Stimulated activated CD8-positive, alpha-beta memory T cell treated with anti-CD3 and anti-CD28 coated beads, Interleukin-7, amount 100 ng/mL, for 4 hours (primary cell): ENCODE results near the gene VGLL4.
"Not testable (repeated sequence)": the region's sequence is repeated elsewhere in the genome, so short reads cannot be mapped to it uniquely, and the experiment has no call there.

ENCODE experiments used
- DNase-seq, 2 donors: peaks; one replicate each; pipeline ENCODE4 v3.0.0-alpha.2; 2020; ENCODE audit warnings: low read depth in 2 of 2

Gene VGLL4

DNA sequence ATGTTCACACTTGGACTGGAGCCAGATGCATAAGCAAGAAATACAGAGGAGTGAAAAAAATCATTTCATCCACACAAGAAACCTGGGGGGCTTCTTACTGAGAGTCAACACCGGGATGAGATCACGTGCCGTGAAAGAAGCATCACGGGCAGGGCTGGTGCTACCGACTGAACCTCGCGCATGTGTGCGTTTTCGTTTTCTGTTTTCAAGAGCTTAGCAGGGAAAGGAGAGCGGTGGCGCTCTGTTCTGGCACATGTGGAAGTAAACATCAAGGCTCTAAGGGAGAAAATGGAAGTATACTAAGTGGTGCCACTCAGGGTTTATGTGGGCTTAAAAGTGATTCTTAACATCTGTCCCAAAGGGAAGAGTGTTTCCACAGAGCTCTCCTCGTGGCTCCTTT, 55.9 kb downstream of the VGLL4 start:
- DNase-seq: no peak

DNA sequence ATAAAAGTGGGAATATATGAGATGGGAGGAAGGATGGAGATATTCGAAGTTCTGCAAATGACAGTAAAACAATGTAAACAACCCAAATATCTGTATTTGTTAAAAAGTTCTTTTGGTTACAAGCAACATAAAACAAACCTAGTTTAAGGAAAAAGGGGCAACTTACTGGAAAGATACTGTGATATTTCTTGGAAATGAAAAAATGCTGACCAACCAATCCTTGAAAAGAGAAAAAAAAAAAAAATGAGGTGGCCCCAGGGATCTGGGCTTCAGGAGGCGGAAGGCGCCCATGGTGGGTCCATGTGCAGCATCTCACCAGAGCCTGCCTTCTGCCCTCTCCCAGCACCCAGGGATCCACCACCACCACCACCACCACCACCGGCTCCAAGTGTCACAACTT, 59.1 kb downstream of the VGLL4 start:
- DNase-seq: no peak

DNA sequence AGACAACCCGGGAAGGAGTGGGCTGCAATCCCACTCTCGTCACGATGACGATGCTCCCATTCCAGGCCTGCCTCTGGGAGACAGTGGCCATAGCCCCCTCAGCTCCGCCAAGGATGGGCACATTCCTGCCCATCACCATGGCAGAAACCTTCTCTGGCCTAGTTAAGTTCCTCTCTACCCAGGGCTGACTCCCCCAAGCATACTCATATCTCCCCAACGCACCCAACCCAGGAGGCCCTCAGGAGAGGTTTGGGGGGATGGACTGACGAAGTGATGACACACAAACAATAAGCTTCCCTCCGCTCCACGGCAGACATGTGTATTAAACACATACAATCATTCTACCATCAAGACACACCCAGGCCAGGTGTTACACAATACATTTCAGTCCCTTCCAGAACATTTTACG, 60.1 kb downstream of the VGLL4 start:
- DNase-seq: no peak

DNA sequence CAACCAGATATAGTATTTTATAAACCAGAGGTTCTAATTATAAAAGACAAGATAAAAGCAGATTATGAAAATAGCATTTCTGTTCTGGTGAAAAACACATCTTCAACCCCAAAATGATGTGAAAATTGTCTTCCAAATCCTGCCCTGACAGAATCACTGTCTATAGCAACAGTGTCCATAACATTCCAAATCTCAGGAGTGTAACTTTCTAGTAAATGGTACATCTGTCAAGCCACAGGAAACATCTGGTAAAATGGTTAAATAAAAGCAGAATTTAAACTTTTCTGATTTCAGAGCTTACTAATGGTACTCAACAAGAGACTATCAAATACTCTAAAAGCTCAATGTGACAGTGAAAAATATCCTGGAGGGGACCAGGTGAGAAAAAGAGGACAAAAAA, 60.5 kb downstream of the VGLL4 start:
- DNase-seq: no peak

DNA sequence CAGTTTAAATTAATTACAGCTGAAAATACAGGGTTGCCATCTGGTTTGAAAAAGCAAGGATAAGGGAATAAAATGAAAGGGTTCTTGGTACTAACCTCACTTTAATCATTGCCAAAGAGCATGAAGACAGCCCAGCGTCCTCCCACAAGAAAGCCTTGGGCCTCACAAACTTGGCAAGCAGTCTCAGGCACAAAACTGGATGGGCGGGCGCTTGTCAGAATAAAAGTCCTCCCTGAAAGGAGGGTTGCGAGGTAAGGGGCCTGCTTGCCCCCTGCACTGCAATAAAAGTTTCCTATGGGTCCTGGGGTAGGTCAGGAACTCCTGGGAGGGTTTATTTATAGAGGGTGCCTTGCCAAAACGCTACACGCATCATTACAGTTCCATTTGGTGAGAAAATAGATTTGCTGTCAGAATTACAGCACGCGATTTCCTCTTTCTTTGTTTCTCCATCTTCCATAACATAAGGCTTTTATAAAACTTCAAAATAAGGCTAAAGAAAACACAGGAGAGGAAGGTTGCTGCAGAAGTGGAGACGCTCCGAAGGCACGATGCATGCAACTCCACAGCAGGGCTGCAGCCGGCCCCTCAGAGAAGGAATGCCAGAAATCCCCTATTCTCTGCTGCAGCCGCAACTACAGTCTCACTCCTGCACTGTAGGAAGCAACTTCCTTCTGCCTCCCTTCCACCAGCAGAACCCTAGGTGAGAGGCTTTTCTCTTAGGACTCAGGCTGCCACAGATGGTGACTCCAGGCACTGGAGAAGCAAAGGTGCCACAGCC, 61.3 kb downstream of the VGLL4 start:
- no peak for DNase-seq

DNA sequence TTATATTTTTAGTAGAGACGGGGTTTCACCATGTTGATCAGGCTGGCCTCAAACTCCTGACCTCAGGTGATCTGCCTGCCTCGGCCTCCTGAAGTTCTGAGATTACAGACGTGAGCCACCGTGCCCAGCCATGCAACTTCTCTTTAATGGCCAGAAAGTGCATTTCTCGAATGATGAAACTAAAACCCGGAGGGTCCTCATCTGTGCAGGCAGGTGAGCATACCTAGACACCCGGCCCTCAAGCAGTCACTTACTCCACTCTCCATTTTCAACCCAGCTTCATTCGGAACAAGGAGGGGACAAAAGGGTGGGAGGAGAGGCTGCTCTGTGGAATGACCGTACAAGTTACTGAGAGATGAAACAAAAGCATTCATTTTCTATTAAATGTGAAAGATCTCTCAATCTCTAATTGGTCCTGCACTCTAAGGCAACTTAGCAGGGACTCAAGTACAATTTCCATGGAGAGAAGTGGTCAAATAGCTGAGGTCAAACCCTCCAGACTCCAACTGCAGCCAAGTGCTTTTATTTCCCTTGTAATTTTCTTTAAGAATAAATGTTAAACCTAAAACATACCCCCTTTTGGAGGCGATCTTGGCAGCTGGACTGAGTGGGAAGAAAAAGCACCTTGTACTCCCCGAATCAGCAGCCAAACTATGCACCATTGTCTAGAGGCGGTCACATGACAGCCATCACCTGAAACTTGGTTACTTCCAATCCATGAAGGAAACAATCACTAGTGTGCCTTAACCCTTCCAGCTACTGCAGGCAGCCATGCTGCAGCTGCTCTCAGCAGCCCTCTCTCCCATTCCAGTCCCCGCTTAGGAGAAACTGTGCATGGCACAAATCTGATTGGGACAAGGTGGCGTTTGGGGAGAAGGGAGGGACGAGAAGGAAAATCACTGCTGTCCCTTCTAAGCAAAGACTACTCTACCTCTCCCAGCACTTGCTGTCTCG, 62.2 kb downstream of the VGLL4 start:
- no peak for DNase-seq

DNA sequence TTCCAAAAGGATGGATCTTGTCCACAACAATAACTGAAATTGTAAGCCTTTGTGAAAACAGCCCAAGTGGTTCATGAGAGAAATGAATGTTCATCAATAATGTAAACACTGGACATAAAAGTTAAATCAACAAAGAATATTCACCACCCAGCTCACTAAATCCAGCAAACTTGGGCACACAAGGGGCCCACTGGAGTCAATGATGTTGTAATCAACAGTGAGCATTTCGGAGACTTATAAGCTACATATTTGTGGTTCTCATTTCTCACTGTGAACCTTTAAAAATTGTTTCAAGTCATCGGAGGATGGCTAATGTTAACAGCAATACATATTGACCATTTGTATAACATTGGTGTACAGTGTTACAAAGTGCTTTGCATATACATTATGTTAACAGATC, 63.1 kb downstream of the VGLL4 start:
- no peak for DNase-seq

DNA sequence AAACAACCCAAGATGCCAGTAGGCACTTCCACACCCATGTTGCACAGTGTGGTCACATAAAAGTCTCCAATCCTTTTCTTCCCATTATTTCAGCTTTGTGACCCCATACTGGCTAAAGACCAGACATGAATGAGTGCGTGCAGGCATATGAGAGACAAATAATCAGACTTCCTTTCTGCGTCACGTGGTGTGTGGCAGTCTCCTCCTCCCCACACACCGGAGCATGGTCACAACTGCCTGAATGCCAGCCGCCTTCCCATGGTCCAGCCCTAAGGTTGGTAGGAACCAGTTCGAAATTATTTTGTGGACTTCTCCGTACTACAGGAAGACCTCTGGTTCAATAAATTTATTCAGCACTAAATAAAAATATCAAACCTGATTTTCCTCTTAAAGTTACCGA, 65.5 kb downstream of the VGLL4 start:
- no peak for DNase-seq

DNA sequence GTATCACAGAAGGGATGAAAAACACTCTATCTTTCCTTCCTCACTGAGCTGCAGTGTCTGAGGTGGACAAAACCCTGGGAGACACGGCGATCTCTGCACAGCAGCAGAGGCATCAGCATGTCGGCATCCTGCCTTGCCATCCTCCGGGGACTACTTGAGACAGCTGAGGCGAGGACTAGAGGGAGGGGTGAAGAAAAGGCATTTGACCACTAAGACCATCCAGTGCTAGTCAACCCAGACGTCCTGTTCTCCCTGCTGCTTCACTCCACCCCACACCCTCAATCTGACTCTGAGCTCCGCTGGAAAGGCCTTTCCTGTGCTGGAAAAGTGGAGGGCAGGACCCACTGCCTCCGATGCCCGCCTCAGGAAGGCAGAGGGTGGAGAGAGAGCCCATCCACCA, 67.3 kb downstream of the VGLL4 start:
- no peak for DNase-seq

DNA sequence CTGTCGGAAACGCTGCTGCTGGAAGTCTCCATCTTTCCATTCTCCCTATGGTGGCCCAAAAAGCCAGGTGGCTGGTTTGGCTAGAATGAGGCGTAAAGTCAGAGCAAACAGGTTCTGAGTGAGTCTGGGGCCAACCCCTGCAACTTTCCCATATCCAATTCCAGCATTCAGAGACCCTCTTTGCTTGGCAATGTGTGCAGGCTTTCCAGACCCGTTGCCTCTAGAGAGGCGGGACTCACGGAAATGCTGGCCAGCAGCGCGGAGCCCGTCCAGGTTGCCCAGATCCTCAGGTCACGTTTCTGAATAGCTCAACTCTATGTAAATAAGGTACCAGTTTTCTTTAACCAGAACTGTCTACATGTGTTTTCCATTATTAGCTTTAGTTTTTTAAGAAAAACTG, 68.0 kb downstream of the VGLL4 start:
- DNase-seq: no peak

DNA sequence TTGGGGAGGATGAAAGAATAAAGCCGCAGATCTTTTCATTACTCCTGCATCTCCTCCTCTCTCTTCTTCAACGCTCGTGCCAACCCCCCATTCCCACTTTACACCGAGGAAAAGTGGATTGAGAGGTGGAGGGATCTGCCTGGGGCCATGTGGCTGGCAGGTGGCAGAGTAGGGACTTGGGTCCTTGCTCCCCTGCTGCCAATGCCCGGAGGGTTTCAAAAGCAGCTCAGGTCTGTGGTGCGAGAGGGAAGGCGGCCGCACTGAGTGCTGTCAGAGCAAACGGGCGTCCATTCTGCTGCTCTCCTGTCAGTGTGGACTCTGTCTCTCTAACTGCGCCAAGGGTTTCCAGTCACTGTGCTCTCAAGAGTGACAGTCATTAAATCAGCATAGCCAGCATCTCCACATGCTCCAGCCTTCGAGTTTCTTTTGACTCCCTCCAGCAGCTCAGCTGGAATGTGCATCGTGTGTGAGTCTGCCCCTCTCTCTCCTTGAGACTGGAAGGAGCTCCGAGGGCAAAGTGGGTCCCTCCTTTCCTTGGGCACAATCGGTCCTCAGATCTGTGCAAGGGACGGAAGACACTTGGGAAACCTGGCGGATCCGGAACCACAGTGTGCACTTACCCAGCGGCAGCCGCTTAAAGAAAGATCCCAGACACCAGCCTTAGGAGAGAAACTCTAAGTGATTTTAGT, 68.6 kb downstream of the VGLL4 start:
- DNase-seq: no peak

DNA sequence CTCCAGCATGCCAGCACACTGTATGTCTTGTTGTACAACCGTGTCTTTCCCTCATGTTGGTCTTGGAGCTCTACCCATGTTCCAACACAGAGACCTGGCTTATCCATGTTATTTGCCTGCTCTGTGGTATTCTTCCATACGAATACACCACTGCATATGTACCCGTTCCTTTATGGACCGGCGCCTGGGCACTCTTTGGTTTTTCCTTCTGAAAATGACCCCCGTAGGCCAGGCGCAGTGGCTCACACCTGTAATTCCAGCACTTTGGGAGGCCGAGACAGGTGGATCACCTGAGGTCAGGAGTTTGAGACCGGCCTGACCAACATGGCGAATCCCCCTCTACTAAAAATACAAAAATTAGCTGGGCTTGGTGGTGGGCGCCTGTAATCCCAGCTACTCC, 71.1 kb downstream of the VGLL4 start:
- not testable (repeated sequence) for DNase-seq

DNA sequence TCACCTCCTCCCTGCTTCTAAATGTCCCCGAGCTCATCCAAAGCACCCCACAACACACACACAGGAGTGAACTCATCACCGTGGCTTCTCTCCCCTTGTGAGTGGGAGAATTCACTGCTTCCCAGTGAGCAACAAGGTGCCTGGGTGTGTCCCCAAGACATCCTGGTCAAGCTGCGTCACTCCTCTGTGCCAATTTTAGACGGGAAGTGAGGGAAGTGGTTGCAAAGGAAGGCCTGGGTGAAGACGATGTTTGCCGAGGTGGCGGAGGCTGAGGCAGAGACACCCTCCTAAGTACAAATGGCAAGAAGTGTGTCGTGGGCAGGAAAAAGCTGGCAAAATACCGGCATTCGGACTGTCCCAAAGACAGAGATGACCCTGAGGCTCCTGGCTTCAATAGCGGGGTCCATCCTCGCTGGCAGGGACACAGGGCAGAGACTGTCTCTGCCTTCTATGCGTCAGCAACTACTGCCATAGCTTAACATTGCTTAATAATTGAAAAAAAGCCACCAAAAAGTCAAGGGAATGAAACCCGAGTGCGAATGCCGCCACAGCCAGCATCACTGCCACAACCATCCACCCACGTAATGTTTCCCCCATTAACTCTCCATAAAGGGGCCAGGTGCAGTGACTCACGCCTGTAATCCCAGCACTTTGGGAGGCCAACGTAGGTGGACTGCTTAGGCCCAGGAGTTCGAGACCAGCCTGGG, 72.8 kb downstream of the VGLL4 start:
- DNase-seq: no peak

DNA sequence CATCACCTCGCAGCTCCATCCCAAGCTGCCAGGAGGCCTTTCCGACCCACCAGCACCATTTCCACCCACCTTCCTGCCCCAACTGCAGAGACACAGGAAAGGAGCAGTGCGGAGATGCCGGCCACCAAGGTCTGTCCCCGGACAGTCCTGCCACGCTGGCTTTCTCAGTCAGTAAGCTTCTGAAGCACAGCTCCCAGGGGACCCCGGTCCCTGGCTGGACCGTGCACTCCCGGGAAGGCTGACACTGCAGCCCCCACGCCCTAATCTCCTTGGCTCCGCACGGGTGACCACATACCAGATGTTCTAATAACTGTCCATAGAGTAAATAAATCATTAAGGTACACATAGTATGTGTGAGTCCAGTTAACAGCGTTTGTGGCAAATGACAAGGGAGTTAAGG, 73.5 kb downstream of the VGLL4 start:
- no peak for DNase-seq

DNA sequence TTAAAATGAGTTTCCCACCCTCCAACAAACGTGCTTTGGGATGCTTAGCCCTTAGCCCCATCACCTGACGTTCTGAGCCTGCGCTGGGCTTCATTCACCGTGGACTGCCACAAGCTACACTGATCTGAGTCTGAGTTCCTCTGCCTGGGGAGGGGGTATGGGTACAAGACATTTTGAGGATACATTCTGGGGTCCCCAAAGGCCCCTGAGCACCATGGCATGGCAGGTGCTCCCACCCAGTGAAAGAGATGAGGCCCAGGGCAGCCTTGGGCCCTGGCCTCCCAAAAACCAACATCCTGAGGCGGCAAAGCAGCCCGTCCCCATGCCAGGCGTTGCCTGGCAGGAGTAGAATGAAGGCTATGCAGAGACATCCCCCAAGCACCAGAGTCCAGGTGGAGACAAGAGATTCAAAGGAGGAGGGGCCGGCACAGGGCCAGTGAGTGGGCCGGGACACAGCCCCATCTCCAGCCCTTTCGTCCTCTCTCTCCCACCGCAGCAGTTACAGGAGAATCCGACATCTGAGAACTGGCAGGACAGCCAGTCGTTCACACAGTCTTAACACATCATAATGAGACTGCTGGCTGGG, 74.5 kb downstream of the VGLL4 start:
- no peak for DNase-seq

DNA sequence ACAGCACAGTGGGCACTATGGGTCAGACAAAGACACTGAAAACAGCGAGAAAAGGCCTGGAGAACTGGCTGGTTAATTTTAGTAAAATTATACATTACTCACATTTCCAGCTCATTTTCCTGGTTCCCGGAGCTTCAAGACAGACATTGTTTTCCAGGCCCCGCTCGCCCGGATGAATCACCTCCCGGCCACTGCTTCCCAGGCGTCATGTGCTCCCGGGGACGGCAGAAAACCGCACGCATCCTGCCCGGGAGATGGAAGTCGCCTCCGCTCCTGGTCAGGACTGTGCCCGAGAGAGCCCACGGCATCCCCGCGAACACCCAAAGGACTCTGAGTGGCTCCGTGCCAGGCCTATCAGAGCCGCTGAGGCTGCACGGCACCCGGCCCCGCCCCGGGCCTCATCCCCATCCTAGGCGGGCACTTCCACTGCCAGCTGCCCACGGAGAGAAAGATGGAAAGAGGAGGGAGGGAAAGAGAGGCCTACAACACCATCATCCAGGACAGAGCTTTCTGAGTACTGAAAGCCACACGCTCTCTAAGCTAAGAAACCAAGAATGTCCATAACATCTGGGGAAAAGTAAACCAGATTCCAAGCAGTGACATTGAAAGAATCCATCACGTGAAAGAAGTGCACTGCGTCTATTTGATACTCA, 75.1 kb downstream of the VGLL4 start:
- DNase-seq: no peak

DNA sequence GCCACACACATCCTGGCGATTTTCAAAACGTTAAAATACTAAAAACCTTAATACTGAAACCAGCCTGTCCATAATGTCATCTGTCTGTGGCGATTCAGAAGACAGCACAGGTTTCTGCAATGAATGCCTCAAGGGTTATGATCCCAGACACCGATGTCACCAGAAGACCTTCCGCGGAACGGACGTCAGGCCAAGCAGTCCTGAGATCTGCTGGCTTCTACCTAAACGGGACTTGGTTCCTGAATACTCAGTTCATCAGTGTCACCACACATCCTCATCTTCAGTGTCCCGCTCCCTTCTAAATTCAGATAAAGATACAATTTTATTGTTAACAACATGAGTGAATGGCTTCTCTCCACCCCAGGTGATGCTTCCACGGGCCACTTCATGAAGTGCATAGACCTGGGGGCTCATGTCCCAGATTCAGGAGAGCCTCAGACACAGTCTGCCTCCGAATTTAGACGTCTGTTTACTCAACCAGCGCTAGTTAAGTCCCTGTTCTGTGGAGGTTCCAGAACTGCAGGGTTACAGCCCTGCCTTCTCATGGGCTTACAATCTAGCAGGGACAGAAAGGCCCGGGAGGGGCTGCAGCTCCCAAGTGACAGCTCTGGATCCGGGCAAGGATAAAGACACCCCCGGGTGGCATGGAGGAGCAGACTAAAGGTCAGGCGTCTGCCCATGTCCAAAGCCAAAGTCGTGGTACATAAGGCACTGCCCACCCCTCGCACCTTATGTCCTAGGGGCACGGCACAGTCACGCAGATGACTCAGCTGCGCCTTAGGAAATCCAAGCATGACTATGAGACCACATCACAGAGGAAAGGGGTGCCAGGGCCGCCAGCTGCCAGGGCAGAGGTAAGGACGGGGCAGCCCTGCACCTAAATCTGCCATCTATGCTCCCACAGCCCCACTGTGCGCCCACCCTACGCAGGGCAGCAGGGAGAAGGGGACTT, 75.9 kb downstream of the VGLL4 start:
- no peak for DNase-seq

DNA sequence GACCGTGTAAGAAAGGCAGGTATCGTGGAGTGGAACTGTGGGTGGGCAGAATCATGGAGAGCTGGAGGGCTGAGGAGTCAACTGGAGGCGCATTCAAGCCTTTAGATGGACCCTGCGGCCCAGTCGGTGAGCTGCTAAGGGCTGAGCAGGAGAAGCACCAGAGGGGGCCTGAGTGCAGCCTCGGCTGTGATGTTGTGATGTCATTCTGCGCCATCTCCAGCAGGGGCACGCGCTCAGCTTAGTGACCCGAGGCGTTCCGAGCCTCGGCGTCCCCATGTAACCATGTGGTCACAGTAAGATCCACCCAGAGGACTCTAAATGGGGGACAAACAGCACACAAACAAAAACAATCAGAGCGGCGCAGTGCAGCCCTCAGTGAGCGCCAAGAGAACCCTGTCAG, 76.8 kb downstream of the VGLL4 start:
- DNase-seq: no peak

DNA sequence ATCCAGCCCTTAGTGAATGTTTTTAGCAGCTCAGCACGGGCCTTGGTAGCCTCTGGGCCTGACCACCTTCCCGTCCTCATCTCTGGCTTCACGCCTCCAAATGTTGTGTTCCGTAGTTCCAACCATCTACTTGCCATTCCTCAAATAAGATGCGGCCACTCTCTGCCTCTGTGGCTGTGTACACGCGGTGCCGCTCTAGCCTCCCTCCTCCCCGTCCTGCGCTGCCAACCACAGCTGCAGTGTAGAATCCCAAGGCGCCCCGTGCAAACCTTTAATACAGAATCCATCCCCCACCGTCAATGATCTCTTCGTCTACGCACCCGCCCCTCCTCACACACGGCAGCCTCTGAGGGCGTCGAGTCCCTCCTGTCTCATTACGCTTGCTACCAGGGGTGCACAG, 77.2 kb downstream of the VGLL4 start:
- no peak for DNase-seq

DNA sequence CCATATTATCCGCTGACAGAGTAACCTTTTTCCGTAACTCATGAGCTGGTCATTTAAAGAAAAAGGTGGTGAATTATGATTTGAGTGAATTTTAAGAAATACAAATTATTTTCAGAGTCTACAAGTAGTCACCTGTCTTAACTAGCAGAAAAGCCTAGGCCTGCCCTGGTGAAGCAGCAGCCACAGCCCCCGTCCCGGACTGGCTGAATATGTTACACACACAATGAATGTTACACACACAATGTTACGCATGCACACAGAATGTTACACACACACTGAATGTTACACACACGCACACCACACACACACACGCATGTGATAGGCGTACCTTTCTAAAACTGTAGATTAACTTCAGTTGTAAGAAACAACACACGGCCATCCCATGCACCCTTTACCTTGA, 77.8 kb downstream of the VGLL4 start:
- no peak for DNase-seq
